ENCODE measurements around the gene EIPR1.
"Not testable (repeated sequence)": the region's sequence is repeated elsewhere in the genome, so short reads cannot be mapped to it uniquely, and the experiment has no call there.

EIPR1 gene

GRCh38 chr2:3185256-3185655 lies 192.4 kb downstream of the EIPR1 start:
- DNase-seq: no peak

- DNase-seq: no peak
These were observed 193.5 kb downstream of the EIPR1 start for GRCh38 chr2:3184167-3184566.

- DNase-seq: no peak
These were observed 193.9 kb downstream of the EIPR1 start for GRCh38 chr2:3183766-3184165.

GRCh38 chr2:3182848-3183247 lies 194.8 kb downstream of the EIPR1 start:
- no peak for DNase-seq

GRCh38 chr2:3181416-3182010 lies 196.1 kb downstream of the EIPR1 start:
- no peak for DNase-seq

GRCh38 chr2:3180909-3181221 lies 196.8 kb downstream of the EIPR1 start:
- not testable (repeated sequence) for DNase-seq

GRCh38 chr2:3180082-3180908 lies 197.3 kb downstream of the EIPR1 start:
- DNase-seq: no peak

- no peak for DNase-seq
These were observed 198.0 kb downstream of the EIPR1 start for GRCh38 chr2:3179626-3180025.

- no peak for DNase-seq
These were observed 198.4 kb downstream of the EIPR1 start for GRCh38 chr2:3179208-3179607.

- DNase-seq: no peak
These were observed 199.0 kb downstream of the EIPR1 start for GRCh38 chr2:3178578-3179031.

GRCh38 chr2:3177891-3178577 lies 199.6 kb downstream of the EIPR1 start:
- DNase-seq: no peak

- no peak for DNase-seq
These were observed 200.8 kb downstream of the EIPR1 start for GRCh38 chr2:3176869-3177255.

- no peak for DNase-seq
These were observed 201.3 kb downstream of the EIPR1 start for GRCh38 chr2:3176071-3176868.

GRCh38 chr2:3175568-3175955 lies 202.1 kb downstream of the EIPR1 start:
- DNase-seq: no peak

- DNase-seq: no peak
These were observed 202.7 kb downstream of the EIPR1 start for GRCh38 chr2:3174626-3175567.

GRCh38 chr2:3173031-3173430 lies 204.6 kb downstream of the EIPR1 start:
- no peak for DNase-seq

- DNase-seq: no peak
These were observed 205.2 kb downstream of the EIPR1 start for GRCh38 chr2:3172265-3172935.

- no peak for DNase-seq
These were observed 205.9 kb downstream of the EIPR1 start for GRCh38 chr2:3171564-3172264.

GRCh38 chr2:3170792-3171455 lies 206.7 kb downstream of the EIPR1 start:
- no peak for DNase-seq
